ENCODE results near the gene MYO1E. TPM values are rescaled to one million over a fixed set of nuclear protein-coding genes. Genes with fewer than 3 reads are reported as not detected.
"Not testable (repeated sequence)": the region's sequence is repeated elsewhere in the genome, so short reads cannot be mapped to it uniquely, and the experiment has no call there.

Gene MYO1E
- total RNA-seq, 1 experiment from 2014 or later: 34.0 TPM

DNA sequence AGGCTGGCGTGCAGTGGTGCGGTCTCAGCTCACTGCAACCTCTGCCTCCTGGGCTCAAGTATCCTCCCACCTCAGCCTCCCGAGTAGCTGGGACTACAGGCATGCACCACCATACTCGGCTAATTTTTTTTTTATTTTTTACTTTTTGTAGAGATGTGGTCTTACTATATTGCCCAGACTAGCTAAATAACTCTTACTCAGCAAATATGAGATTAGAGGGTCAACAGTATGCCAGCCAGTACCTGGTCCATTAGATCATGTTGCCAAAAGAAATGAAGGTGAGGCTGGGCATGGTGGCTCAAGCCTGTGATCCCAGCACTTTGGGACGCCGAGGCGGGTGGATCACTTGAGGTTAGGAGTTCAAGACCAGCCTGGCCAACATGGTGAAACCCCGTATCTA is 210.6 kb downstream of the MYO1E start:
- peaks cover 13% of the 10 kb centered on the region for H3K36me3 ChIP-seq (replicated peaks; ENCODE audit: control insufficient read depth, insufficient read depth, low read length)
- not testable (repeated sequence) for H3K27me3 ChIP-seq (ENCODE audit: control insufficient read depth, insufficient read depth, low read length); H3K4me3 ChIP-seq (ENCODE audit: insufficient read depth, low read depth, low read length); DNase-seq

DNA sequence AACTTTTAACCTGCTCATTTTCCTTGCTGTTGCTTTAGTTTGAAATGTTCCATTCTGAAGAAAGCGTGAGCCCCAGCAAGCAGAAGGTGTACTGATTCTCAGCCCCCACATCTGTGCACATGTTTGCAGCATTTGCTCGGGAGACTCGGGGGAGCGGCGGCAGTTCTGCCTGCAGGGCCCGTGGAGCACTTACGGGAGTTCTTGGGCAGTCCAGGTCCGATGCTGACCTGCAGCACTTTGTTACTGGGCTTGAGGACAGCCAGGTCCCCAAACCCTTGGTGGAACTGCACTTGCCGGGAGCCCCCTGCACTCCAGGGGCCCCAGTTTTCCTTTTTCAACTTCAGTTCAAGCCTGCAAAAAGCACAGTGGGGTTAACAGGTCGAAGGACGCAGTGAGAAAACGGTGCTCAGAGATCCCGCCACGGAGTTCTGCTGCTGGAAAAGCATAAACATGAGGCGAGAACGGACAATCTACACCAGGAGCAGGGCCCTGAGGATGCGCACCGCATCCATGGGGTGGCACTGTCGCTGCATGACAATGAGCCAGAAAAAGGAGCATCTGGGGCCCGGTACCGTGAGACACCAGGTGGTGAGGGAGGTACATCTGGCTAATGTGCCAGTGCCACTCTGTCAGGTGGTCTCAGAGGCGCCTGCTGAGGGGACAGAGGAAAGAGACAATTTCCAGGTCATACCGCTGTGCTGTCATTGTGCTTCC is 211.6 kb downstream of the MYO1E start:
- Histone ChIP-seq H3K27me3 (ENCODE audit: control insufficient read depth, insufficient read depth, low read length) (no peaks in the 10 kb centered on the region), H3K4me3 (ENCODE audit: insufficient read depth, low read depth, low read length) (no peak overlapping the region), H3K36me3 (replicated peaks; ENCODE audit: control insufficient read depth, insufficient read depth, low read length) (peaks cover 13% of the 10 kb centered on the region)
- peak; percentile 80 for DNase-seq

- Histone ChIP-seq H3K4me3 (ENCODE audit: insufficient read depth, low read depth, low read length) (no peak overlapping the region), H3K27me3 (ENCODE audit: control insufficient read depth, insufficient read depth, low read length) (no peaks in the 10 kb centered on the region), H3K36me3 (replicated peaks; ENCODE audit: control insufficient read depth, insufficient read depth, low read length) (peaks cover 14% of the 10 kb centered on the region)
- no peak for DNase-seq
These were observed 213.5 kb downstream of the MYO1E start for GRCh38 chr15:59159210-59159609.

DNA sequence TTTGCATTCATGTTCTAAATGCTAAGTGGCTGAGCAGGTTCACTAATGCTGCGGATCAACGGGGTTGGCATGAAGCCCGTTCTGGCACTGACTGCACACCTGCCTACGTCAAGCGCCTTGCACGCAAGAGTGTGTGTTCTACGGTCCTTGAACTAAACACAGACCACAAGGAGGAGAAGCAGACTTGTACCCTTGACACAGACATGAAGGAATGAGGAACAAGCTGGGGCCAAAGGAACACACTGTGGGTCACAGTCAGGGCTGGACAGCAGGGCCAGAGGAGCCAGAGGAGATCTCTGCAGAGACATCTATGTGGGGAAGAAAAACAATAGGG is 214.0 kb downstream of the MYO1E start:
- no peak for DNase-seq
- Histone ChIP-seq H3K27me3 (ENCODE audit: control insufficient read depth, insufficient read depth, low read length) (no peaks in the 10 kb centered on the region), H3K4me3 (ENCODE audit: insufficient read depth, low read depth, low read length) (no peak overlapping the region), H3K36me3 (replicated peaks; ENCODE audit: control insufficient read depth, insufficient read depth, low read length) (peaks cover 14% of the 10 kb centered on the region)

DNA sequence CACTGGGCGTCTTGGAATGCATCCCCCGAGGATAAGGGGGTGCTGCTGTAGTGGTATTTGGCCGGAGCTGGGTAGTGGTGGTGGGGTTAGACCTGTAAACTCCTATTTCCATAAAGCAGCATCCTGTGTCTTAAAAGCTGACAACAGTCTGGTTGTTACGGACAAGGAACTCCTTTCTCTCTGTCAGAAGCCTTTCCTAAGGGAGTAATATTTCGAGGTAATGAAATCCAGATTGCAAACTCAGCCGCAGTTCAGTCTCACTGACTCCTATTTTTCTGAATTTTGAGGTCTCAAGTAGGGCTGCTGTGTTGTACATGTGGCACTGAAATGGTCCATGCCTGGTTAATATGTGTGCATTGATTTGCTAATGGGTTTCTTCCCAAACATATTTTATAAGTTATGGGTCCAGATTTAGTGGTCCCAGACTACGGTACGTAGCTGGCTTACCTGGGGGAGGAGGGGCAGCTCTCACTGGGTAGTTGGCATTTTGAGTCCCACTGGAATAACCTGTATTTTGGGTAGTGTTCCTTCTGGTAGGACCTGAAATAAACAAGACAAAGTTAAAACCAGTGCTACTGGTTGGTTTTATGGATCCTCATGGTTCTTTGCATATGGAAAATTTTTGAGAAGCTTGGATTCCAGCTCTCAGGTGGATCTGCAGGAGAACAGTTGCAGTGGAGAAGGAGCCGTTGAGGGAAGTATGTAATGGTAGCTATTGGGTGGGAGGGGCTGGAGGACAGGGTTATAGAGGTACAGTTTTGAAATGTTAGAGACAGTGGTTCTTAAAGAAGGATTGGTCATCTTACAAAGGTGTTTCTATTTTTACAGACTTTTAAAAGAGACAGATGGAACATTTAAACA is 214.6 kb downstream of the MYO1E start:
- no peak for DNase-seq
- peaks cover 19% of the 10 kb centered on the region for H3K36me3 ChIP-seq (replicated peaks; ENCODE audit: control insufficient read depth, insufficient read depth, low read length)
- H3K27me3 ChIP-seq (ENCODE audit: control insufficient read depth, insufficient read depth, low read length): no peaks in the 10 kb centered on the region
- no peak overlapping the region for H3K4me3 ChIP-seq (ENCODE audit: insufficient read depth, low read depth, low read length)

DNA sequence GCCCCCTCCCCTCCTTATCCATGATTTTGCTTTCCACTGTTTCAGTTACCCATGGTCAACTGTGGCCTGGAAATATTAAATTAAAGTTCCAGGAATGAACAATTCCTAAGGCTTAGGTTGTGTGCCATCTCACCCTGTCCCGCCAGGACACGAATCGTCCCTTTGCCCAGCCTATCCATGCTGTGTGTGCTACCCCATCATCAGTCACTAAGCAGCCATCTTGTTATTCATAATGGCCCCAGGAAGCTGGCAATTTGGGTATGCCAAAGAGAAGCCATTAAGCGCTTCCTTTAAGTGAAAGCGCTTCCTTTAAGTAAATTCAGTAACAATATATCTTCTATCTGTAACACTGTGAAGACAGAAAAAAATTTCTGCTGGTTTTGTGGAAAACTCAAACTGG is 215.3 kb downstream of the MYO1E start:
- DNase-seq: no peak
- peaks cover 22% of the 10 kb centered on the region for H3K36me3 ChIP-seq (replicated peaks; ENCODE audit: control insufficient read depth, insufficient read depth, low read length)
- H3K4me3 ChIP-seq (ENCODE audit: insufficient read depth, low read depth, low read length): no peak overlapping the region
- H3K27me3 ChIP-seq (ENCODE audit: control insufficient read depth, insufficient read depth, low read length): no peaks in the 10 kb centered on the region

- DNase-seq: no peak
- H3K27me3 ChIP-seq (ENCODE audit: control insufficient read depth, insufficient read depth, low read length): no peaks in the 10 kb centered on the region
- peaks cover 24% of the 10 kb centered on the region for H3K36me3 ChIP-seq (replicated peaks; ENCODE audit: control insufficient read depth, insufficient read depth, low read length)
- no peak overlapping the region for H3K4me3 ChIP-seq (ENCODE audit: insufficient read depth, low read depth, low read length)
These were observed 217.2 kb downstream of the MYO1E start for GRCh38 chr15:59155431-59155830.

- Histone ChIP-seq H3K27me3 (ENCODE audit: control insufficient read depth, insufficient read depth, low read length) (no peaks in the 10 kb centered on the region), H3K4me3 (ENCODE audit: insufficient read depth, low read depth, low read length) (no peak overlapping the region), H3K36me3 (replicated peaks; ENCODE audit: control insufficient read depth, insufficient read depth, low read length) (peaks cover 22% of the 10 kb centered on the region)
- no peak for DNase-seq
These were observed 218.4 kb downstream of the MYO1E start for GRCh38 chr15:59154243-59154642.

DNA sequence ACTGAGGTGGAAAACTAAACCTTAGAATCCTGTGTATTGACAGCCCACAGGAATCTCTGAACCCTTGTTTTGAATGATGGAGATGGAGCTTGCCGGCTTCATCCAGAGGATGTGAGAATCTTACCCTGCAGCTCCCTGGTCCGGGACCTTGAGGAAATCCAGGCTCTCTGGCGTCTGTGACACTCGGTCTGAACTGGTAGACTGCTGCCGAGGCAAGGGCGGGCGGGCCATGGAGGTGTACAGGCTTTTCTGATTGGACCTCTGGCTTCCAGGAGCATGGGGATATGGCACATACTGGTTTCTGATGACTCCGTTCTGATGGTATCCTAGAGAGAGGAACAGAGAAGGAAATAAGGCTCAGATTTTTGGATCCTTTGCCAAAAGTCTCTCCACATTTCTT is 219.2 kb downstream of the MYO1E start:
- Histone ChIP-seq H3K27me3 (ENCODE audit: control insufficient read depth, insufficient read depth, low read length) (no peaks in the 10 kb centered on the region), H3K36me3 (replicated peaks; ENCODE audit: control insufficient read depth, insufficient read depth, low read length) (peaks cover 22% of the 10 kb centered on the region), H3K4me3 (ENCODE audit: insufficient read depth, low read depth, low read length) (no peak overlapping the region)
- no peak for DNase-seq

DNA sequence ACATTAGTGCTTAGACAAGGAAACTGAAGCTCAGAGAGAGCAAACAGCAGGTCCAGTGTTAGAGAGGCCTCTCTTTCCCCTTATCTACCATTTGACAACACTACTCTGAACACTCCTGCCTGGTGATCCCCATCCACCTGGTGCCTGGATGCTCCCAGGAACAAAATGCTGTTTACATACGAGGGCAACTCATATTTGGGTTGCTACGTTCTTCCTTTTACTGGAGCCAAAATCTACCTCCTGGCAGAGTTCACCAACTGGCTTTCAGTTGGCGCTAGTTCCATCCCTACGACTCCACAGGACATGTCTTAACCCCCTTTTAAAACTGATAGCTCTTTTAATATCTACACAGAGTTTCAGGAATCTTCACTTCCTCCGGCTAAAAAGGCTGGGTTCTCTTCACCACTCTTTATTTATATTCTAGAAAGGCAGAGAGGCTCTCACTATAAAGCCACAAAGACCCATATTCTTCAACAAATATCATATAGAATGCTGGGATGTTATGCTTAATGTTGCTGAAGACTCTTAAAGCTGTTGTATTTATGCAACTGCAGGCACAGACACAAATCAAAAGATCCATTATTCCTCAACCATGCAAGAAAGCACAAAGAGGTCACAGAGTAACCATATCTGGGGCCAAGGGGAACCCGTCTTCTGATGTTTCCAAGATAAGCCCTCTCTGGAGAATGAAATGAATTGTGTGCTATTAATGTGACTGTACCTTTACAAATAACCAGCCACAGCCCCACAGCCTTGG is 219.8 kb downstream of the MYO1E start:
- DNase-seq: no peak
- Histone ChIP-seq H3K36me3 (replicated peaks; ENCODE audit: control insufficient read depth, insufficient read depth, low read length) (peaks cover 20% of the 10 kb centered on the region), H3K27me3 (ENCODE audit: control insufficient read depth, insufficient read depth, low read length) (no peaks in the 10 kb centered on the region), H3K4me3 (ENCODE audit: insufficient read depth, low read depth, low read length) (no peak overlapping the region)

DNA sequence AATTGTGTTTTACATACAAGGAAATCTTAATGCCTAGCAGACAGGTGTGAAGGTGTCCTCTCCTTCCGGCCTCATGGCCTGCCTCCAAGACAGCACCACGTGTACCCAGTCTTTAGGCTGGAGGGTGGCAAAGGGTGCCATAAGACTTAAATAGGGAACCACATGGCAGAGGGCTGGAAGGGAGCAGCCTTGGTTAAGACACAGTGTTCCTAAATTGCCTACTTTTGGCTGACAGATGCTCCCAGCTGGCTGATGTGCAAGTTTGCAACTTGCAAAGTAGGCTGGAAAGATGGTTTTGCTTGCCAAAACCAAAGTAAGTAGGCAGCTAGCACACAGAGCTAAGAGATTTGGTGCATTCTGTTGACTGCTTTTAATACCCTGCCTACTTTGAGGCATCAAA is 222.5 kb downstream of the MYO1E start:
- DNase-seq: no peak
- Histone ChIP-seq H3K27me3 (ENCODE audit: control insufficient read depth, insufficient read depth, low read length) (no peaks in the 10 kb centered on the region), H3K36me3 (replicated peaks; ENCODE audit: control insufficient read depth, insufficient read depth, low read length) (peaks cover 15% of the 10 kb centered on the region), H3K4me3 (ENCODE audit: insufficient read depth, low read depth, low read length) (no peak overlapping the region)

GRCh38 chr15:59148153-59148833 is 224.4 kb downstream of the MYO1E start:
- no peaks in the 10 kb centered on the region for H3K27me3 ChIP-seq (ENCODE audit: control insufficient read depth, insufficient read depth, low read length)
- H3K4me3 ChIP-seq (ENCODE audit: insufficient read depth, low read depth, low read length): no peak overlapping the region
- DNase-seq: peak; percentile 51
- H3K36me3 ChIP-seq (replicated peaks; ENCODE audit: control insufficient read depth, insufficient read depth, low read length): peaks cover 13% of the 10 kb centered on the region

GRCh38 chr15:59147666-59148065 is 225.0 kb downstream of the MYO1E start:
- peaks cover 12% of the 10 kb centered on the region for H3K36me3 ChIP-seq (replicated peaks; ENCODE audit: control insufficient read depth, insufficient read depth, low read length)
- H3K4me3 ChIP-seq (ENCODE audit: insufficient read depth, low read depth, low read length): no peak overlapping the region
- H3K27me3 ChIP-seq (ENCODE audit: control insufficient read depth, insufficient read depth, low read length): no peaks in the 10 kb centered on the region
- DNase-seq: no peak

DNA sequence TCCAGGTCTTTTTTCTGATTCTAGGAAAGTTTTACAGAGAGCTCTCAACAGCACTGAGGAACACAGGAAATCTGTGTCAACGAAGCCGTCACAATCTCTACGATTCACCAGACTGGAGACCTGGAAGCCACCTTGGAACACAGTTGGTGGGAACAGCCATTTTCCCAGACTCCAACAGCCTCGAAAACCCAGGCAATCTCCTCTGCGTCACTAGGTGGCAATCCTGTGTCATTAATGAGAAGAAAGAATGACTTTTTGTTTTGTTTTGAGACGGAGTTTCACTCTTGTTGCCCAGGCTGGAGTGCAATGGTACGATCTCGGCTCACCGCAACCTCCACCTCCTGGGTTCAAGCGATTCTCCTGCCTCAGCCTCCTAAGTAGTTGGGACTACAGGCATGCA is 228.1 kb downstream of the MYO1E start:
- not testable (repeated sequence) for H3K27me3 ChIP-seq (ENCODE audit: control insufficient read depth, insufficient read depth, low read length); DNase-seq; H3K36me3 ChIP-seq (replicated peaks; ENCODE audit: control insufficient read depth, insufficient read depth, low read length); H3K4me3 ChIP-seq (ENCODE audit: insufficient read depth, low read depth, low read length)
